Measurements from ENCODE around the gene CCDC88C. TPM values are rescaled to one million over a fixed set of nuclear protein-coding genes. Genes with fewer than 3 reads are reported as not detected.
A peak's percentile ranks its signal among the peaks of the same experiment; 100 is the strongest.

Gene CCDC88C
- total and polyA plus RNA-seq, 2 donors (not counting 3 experiments of a cell fraction or from before 2014, with no cell fraction given): 11.4 to 52.1 TPM

DNA sequence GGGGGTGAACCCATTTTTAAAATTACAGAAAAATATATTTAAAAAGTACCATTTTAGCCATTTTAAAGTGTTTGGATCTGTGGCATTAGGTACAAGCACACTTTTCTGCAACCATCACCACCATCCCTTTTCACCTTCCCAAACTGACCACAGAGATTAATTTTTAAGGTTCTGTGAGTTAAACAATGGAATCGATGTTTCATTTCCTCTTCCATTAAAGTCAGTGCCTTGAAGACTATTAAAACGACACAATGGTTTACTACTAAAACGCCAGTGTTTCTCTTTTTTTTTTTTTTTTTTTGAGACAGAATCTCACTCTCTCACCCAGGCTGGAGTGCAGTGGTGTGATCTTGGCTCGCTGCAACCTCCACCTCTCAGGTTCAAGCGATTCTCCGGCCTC is 95.0 kb downstream of the CCDC88C start:
- BruUV-seq (replicated peaks): no TSS peak
- Histone ChIP-seq H3K27me3 (ENCODE audit: control insufficient read depth in 2 of 2, insufficient read depth in 2 of 2, low read length in 2 of 2) (no peaks in the 10 kb centered on the region), H3K4me3 (replicated peaks in 1 of 3; ENCODE audit: insufficient read depth in 1 of 3, low read depth in 1 of 3, low read length in 3 of 3) (no peak overlapping the region), H3K36me3 (ENCODE audit: control insufficient read depth in 2 of 2, extremely low read depth in 1 of 2, insufficient read depth in 2 of 2, low read length in 2 of 2) (peaks cover 0 to 17% of the 10 kb centered on the region in 2 experiments), H4K20me1 (replicated peaks; ENCODE audit: control insufficient read depth, extremely low read depth, insufficient read depth, low read length) (no peaks in the 10 kb centered on the region), H3K4me1 (ENCODE audit: control insufficient read depth, extremely low read depth, insufficient read depth, low read length) (peaks cover 58% of the 10 kb centered on the region), H2AFZ (ENCODE audit: low read depth, low read length) (no peak overlapping the region), H3K9me3 (replicated peaks; ENCODE audit: control insufficient read depth, insufficient read depth, low read length) (no peaks in the 10 kb centered on the region), H3K9ac (replicated peaks; ENCODE audit: extremely low read depth, insufficient read depth, low read length) (no peak overlapping the region), H3K9me1 (replicated peaks; ENCODE audit: control insufficient read depth, extremely low read depth, insufficient read depth, low read length) (no peaks in the 10 kb centered on the region), H3K79me2 (ENCODE audit: control insufficient read depth, insufficient read depth, low read length) (no peaks in the 10 kb centered on the region), H3K27ac (ENCODE audit: insufficient read depth, low read depth, low read length) (peak overlapping the region; percentile 82), H3K4me2 (ENCODE audit: insufficient read depth, low read length) (no peak overlapping the region)
- dilution Hi-C loops (cut with MboI; ENCODE audit: extremely low pct_ligation_motif_present, low sequenced_read_pairs) (no loop called here), intact Hi-C loops (cut with micrococcal nuclease) (loop anchor here (1.0 kb wide), 2 partner anchors 96 to 188 kb away; partner anchors contain the start of gene PPP4R3A)
- DNase-seq (ENCODE audit: low read depth, low spot score) (peak; percentile 47), FAIRE-seq (peak; percentile 82)
- ChIA-PET CTCF (interaction anchor here (1.4 to 8.7 kb wide), 5 partner anchors 13 to 105 kb away, joined by 3 to 196 read pairs (median 11); partner anchors contain the start of gene CCDC88C), POLR2A (no interaction called here)
- TF ChIP-seq, protein P1, sequence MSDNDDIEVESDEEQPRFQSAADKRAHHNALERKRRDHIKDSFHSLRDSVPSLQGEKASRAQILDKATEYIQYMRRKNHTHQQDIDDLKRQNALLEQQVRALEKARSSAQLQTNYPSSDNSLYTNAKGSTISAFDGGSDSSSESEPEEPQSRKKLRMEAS (IDR thresholded peaks at IDR 0.05; ENCODE audit: insufficient read depth, insufficient read length): no peak
- TF ChIP-seq JUN (IDR thresholded peaks at IDR 0.05; ENCODE audit: borderline replicate concordance, insufficient read depth, insufficient read length, low read depth): peak; percentile 11

DNA sequence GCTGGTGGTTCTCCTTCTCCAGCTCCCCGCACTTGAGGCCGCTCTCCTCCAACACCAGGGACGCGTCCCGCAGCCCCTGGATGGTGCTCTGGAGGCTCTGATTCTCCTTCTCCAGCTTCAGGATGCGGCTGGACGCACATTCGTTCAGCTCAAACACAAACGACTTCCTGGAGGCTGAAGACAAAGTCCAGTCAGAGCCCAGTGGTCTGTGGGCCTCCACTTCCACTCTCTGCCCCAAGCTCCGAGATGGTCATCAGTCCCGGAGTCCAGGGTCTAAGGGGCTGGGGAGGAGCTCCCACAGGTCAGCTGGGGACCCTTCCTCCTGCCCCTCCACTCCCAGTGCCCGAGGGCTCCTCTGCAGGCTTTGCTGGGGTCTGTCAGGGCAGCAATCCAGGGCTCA is 96.5 kb downstream of the CCDC88C start:
- POLR2A ChIA-PET: no interaction called here
- H3K27ac ChIP-seq (ENCODE audit: insufficient read depth, low read depth, low read length): no peak overlapping the region
- CTCF ChIA-PET: interaction anchor here (8.7 kb wide), 1 partner anchor 97 kb away, joined by 196 read pairs; the partner anchor contains the start of gene CCDC88C

More for the DNA sequence above, 96.5 kb downstream of the CCDC88C start:
- Histone ChIP-seq H3K4me3 (replicated peaks in 1 of 3; ENCODE audit: insufficient read depth in 1 of 3, low read depth in 1 of 3, low read length in 3 of 3) (no peak overlapping the region), H2AFZ (ENCODE audit: low read depth, low read length) (no peak overlapping the region), H3K4me2 (ENCODE audit: insufficient read depth, low read length) (no peak overlapping the region), H3K36me3 (ENCODE audit: control insufficient read depth in 2 of 2, extremely low read depth in 1 of 2, insufficient read depth in 2 of 2, low read length in 2 of 2) (peaks cover 0 to 17% of the 10 kb centered on the region in 2 experiments), H3K79me2 (ENCODE audit: control insufficient read depth, insufficient read depth, low read length) (no peaks in the 10 kb centered on the region), H3K27me3 (ENCODE audit: control insufficient read depth in 2 of 2, insufficient read depth in 2 of 2, low read length in 2 of 2) (no peaks in the 10 kb centered on the region), H3K9ac (replicated peaks; ENCODE audit: extremely low read depth, insufficient read depth, low read length) (no peak overlapping the region), H3K9me1 (replicated peaks; ENCODE audit: control insufficient read depth, extremely low read depth, insufficient read depth, low read length) (no peaks in the 10 kb centered on the region), H3K4me1 (ENCODE audit: control insufficient read depth, extremely low read depth, insufficient read depth, low read length) (peaks cover 51% of the 10 kb centered on the region), H3K9me3 (replicated peaks; ENCODE audit: control insufficient read depth, insufficient read depth, low read length) (no peaks in the 10 kb centered on the region), H4K20me1 (replicated peaks; ENCODE audit: control insufficient read depth, extremely low read depth, insufficient read depth, low read length) (no peaks in the 10 kb centered on the region)
- no TSS peak for BruUV-seq (replicated peaks)
- TF ChIP-seq EZH2 (IDR thresholded peaks at IDR 0.05; ENCODE audit: borderline replicate concordance, low read depth, low read length, severe bottlenecking): no peak
- no peak for DNase-seq (ENCODE audit: low read depth, low spot score)
- dilution Hi-C loops (cut with MboI; ENCODE audit: extremely low pct_ligation_motif_present, low sequenced_read_pairs): no loop called here
- intact Hi-C loops (cut with micrococcal nuclease): no loop called here
- FAIRE-seq: no peak

All from endothelial cell of umbilical vein (primary cell).